ENCODE results near the gene KRT33A. TPM values are rescaled to one million over a fixed set of nuclear protein-coding genes. Genes with fewer than 3 reads are reported as not detected.

KRT33A gene
- total and polyA plus RNA-seq, 2 of the 8 experiments (the other 6 are each of a cell fraction or from before 2014, with no cell fraction given) = not detected

- no peak for TF ChIP-seq RNF2 (IDR thresholded peaks at IDR 0.05; ENCODE audit: borderline replicate concordance, low read depth, low read length, missing control alignments, poor library complexity, severe bottlenecking)
- no peak for TF ChIP-seq MAX (IDR thresholded peaks at IDR 0.05)
- no peak for TF ChIP-seq CEBPB (IDR thresholded peaks at IDR 0.05; ENCODE audit: low read depth, low read length)
- no peak for TF ChIP-seq NRF1 (IDR thresholded peaks at IDR 0.05; ENCODE audit: low read depth, low read length)
- no peak for TF ChIP-seq SAP30 (IDR thresholded peaks at IDR 0.05; ENCODE audit: insufficient read depth, insufficient replicate concordance, low read length)
- TF ChIP-seq CBX8 (IDR thresholded peaks at IDR 0.05; ENCODE audit: borderline replicate concordance, low read depth, low read length) = no peak
These were observed 49.3 kb downstream of the KRT33A start (continued) for GRCh38 chr17:41301204-41301790.

Measured in H1 (cell line).